Neural progenitor cell (in vitro differentiated cells): ENCODE measurements around the gene ACER2.

ENCODE experiments used
- CTCF ChIP-seq: fragments of 200-600 bp; sonication (generic); IDR thresholded peaks from 2 replicates; pipeline ENCODE4 v1.5.1; 2017; ENCODE audit warnings: antibody characterized with exemption, mild to moderate bottlenecking
- EZH2 ChIP-seq: fragments of 200-600 bp; sonication (generic); IDR thresholded peaks from 2 replicates; pipeline ENCODE4 v1.6.1; 2017; ENCODE audit warnings: antibody characterized with exemption, mild to moderate bottlenecking, moderate library complexity
- EZH2phosphoT487 ChIP-seq: fragments of 200-600 bp; sonication (generic); IDR thresholded peaks from 2 replicates; pipeline ENCODE4 v1.6.1; 2017; ENCODE audit warnings: antibody characterized with exemption

GRCh38 chr9:19404283-19405075 is 4.3 kb upstream of the ACER2 start:
- TF ChIP-seq CTCF (no peak), EZH2phosphoT487 (no peak), EZH2 (no peak)
